Activated CD4-positive, alpha-beta T cell treated with anti-CD3 and anti-CD28 coated beads, Interleukin-2, amount 50 U/mL, for 48 hours (primary cell): Measurements from ENCODE around the gene SLC25A41.
A peak's percentile ranks its signal among the peaks of the same experiment; 100 is the strongest.

Experiments used
- DNase-seq, 2 experiments: peaks; one replicate each; pipeline ENCODE4 v3.0.0-alpha.2; 2020

The SLC25A41 gene

DNA sequence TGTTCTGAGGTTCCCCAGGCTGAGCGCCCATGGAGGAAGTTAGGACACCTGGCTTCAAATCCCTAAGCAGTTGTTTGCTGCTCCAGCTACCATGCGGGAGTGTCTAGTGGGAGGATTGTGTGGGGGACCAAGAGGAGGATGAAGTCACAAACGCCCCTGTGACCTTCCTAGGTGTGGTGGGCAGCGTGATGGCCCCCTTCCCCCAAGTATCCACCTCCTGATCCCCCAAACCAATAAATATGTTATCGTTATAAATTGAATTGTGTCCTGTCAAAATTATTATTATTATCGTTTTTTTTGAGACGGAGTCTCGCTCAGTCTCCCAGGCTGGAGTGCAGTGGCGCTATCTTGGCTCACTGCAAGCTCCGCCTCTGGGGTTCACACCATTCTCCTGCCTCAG, at the start of gene SLC25A41:
Gene SLC25A41, minus strand, starts transcription at position 101 of the 400 bp plus-strand sequence. Its CDS starts 70 bp downstream, at position 31.
- DNase-seq: no peak

DNA sequence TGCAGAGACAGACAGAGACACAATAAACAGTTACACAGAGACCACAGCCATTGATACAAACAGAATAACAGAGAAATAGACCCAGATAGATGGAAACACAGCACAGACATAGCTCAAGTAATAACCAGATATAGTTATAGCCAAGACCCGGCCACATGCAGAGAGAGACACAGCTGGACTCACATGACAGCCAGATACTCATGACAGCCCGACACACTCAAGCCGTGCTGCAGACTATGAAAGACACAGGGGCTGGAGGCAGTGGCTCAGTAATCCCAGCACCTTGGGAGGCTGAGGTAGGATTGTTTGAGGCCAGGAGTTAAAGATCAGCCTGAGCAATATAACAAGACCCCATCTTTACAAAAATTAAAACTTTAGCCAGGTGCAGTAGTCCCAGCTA, 49.7 kb upstream of the SLC25A41 start:
- no peak for DNase-seq

DNA sequence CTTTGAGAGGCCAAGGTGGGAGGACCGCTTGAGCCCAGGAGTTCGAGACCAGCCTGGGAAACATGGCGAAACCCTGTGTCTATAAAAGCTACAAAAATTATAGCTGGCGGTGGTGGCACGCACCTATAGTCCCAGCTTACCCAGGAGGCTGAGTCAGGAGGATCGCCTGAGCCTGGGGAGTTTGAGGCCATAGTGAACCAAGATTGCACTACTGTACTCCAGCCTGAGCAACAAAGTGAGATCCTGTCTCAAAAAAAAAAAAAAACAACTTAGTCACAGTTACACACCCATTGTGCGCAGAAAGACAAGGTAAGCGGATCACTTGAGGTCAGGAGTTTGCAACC, 48.8 kb upstream of the SLC25A41 start:
- DNase-seq: no peak

DNA sequence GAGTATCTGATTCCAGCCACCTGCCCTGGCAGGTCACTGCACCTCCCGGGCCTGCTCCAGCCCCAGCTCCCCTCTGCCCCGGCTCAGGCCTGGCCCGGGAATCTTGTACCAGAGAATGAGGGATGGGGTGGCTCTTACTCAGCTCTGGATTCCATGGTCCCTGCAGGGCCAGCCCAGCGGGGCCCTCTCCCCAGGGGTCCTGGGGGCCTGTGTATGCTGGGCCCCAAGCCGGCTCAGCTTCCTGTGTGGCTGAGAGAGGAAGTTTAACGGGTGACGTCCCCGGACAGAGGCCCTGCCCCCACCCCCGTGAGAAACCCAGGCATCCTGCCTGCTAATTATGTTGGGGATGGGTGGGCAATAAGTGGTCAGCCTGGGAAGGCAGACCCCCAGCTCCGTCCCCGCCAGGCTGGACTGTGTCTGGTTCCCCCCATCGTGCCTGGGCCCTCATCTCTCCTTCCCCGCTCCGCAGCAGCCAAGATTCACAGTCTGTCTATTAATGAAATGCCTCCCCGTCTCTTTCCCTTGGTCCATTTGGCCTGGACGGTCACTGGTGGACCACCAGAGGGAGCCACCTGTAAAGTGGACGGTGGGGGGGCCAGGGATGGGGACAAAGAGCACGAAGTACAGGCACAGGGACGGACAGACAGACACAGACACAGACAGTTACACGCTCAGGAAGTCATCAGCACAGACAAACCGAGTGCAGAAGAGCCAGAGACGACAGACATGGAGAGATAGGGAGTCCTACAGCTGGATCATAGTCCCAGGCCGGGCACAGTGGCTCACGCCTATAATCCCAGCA, 48.2 kb upstream of the SLC25A41 start, which contains the start of gene DENND1C:
Gene DENND1C, minus strand, starts transcription at position 247 of the 802 bp plus-strand sequence. Its CDS starts 92 bp downstream, at position 155.
- peak; percentile 75 to 81 for DNase-seq

DNA sequence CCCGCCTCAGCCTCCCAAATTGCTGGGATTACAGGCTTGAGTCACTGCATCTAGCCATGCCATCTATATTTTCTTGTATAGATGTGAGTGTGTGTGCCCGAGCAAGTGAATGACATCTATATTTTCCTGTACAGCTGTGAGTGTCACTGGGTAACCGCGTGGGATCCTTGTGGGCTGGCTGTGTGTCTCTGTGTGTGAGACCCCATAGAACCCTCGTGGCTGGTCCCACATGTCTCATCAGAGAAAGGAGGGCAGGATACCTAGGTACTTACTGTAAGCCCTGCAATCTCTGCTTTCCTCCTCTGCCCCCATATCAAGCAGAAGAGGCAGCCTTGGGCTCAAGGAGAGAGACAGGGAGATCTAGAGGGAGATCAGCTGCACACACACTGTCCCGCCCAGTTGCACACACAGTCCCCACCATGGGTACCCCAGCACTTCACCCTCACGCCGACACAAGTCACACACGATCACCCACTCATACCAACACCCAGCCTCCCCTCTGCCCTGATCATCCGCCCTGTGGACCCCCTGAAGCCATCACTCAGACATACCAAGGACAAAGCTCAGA, 47.4 kb upstream of the SLC25A41 start:
- peak; percentile 31 to 39 for DNase-seq

DNA sequence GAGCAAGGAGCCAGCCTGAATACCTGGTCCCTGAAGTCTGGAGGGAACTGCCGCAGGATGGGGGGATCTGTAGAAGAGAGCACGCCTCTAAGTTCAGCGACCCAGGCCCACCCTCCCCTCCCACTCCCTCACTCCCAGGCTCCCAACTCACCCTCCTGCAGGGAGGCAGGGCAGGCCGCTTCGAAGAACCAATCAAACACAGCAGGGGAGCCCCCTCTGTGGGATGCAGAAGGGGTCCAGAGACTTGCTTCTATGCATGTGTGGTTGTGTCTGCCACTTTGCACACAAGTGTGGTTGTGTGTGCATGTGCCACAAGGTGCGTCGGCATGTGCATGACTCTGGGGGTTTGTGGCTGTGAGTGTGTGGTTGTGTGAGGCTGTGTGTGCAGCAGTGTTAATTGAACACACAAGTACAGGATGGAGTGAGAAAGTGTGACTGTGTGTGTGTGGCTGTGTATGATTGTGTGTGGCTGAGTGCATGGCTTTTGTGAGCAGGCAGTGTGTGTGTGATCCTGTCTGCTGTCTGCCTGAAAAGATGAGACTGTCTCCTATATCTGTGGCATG, 46.4 kb upstream of the SLC25A41 start:
- DNase-seq: no peak

DNA sequence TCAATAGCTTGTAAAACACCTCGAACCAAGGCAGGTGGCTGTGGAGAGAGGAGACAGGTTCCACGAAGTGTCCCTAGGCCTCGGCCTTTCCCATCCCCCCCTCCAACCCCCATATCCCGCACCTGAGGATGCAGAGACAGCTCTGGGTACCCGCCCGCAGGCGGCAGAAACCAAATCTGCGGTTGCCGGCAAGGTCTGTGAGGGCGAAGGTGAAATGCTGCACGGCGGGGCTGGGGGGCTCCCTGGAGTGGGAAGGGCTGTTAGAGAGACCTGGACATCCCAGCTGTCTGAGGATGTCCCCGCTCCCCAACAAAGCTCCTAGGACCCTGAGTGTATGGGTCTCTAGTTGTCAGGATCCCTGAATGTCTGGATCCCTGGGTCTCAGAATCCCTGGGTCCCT, 45.3 kb upstream of the SLC25A41 start:
- DNase-seq: no peak

DNA sequence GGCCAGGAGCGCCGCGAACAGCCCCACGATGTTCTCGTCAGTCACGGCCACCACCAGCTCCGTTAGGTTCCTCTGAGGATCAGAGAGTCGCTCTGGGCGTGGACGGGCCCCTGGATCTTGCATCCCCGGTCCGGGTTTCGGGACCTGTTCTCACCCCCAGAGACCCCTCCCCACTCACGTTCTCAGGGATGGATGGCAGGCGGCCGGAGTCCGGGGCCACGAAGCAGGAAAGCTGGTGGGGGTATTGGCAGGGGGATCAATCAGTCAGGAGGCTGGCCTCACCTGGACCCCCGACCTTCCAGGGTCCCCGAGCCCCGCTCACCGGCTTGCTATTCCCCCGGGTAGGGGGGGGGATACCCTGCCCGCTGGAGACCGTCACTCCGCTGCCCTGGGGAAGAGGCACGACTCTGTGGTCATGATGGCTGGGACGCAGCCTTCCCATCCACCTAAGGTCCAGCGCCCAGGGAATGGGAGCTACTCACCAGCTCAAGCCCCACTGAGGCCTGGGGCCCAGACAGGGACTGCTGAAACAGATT, 43.4 kb upstream of the SLC25A41 start:
- DNase-seq: no peak

DNA sequence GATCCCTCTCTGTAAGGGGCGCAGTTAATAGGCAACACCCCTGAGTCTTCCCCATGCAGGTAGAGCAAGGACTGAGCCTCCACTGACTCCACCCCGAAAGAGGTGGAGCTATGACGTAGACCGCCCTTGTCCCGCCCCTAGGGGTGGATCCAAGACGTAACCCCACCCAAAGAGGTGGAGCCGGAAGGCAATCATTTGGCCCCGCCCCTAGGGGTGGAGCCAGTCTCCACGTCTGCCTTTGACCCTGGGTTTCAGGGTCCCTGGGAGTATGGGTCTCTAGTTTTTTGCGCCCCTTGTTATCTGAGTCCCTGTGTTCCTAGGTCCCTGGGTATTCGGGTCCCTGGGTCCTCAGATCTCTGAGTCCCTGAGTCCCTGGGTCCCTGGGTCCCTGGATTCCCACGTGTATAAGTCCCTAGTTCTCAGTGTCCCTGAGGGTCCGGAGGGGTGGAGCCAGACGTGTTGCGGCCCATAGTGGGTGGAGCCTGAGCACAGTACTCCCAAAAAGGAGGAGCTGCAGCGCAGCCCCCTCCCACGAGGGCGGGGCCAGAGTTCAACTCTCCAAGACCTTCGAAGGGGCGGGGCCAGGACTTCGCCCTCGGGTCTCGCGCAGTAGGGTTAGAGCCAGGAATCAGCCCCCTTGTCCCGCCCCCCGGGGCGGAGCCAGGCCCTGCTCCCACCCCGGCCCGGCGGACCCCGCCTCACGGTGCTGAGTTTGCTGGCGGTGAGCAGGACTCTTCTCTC, 42.8 kb upstream of the SLC25A41 start:
- DNase-seq: peak; percentile 62 to 69

DNA sequence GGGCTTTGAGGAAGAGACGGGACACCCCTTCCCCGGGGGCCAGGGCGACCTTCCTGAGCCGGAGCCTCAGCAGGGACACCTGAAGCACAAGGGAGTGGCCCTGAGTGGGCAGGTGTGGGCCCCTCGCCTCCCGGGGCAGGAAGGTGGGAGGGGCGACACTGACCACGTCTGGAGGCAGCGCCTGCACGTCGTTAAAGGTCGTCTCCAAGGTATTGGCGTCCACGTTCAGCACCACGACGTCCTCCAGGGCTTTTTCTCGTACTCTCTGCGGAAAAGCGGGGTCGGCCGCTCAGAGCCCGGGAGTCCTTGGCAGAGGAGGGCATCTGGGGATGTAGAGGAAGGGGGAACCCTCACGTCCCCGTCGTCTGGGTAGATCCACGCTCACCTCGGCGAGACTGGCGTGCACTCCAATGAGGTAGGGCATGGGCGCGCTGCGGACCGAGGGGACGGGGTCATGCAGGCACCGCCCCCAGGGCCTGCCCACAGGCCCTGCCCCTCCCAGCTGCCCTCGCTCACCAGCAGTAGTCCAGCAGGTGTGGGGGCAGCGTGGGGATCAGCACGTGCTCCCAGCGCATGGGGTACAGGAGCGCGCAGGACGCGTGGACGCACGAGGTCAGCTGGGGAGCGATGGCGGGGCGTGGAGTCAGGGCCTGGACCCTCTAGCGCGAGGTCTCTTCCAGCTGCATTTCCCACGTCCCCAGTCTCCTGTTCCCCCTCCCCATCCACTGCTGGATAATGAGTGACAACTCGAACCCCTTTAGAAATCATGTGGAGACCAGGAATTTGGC, 42.0 kb upstream of the SLC25A41 start:
- DNase-seq: no peak

DNA sequence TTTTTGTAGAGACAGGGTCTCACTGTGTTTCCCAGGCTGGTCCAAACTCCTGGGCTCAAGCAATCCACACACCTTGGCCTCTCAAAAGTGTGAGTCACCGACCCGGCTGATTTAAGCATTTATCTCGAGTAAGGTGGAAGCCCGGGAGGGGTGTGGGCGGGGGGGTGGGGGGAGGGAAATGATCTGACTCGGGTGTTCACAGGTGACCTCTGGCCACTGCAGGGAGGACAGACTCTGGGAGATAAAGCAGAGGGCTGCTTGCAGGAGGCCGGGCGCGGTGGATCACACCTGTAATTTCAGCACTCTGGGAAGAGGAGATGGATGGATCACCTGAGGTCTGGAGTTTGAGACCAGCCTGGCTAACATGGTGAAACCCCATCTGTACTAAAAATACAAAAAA, 40.1 kb upstream of the SLC25A41 start:
- no peak for DNase-seq

DNA sequence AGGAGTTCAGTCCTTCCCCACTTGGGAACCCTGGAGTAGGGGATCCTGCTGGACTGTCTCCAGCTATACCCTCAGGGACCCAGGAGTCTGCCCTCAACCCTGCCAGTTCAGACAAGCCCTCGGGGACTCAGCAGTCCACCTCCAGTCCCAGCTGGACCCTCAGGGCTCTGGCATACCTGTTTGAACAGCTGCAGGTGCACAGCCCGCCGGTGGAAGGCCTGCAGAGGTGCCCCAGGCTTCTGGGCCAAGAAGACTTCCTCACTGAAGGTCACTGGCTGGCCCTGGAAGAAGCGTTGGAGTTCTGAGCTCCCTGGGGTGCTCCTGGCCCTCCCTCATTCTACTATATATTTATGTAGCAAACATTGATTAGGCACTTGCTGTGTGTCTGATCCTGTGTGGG, 39.1 kb upstream of the SLC25A41 start:
- no peak for DNase-seq

DNA sequence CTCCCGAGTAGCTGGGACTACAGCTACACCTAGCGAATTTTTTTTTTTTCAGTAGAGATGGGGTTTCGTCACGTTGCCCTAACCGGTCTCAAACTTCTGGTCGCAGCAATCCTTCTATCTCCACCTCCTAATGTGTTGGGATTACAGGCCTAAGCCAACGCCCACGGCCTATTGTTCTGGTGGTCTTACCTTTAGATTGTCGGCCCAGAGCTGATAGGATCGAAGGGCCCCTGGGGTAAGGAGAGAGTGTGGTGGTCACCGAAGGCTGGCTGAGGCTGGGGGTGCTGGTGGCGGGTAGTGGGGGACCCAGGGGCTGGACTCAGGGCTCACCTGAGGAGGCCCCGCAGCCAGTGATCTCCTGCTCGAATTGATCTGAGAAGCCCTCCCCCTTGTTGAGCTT, 37.5 kb upstream of the SLC25A41 start:
- DNase-seq: no peak

DNA sequence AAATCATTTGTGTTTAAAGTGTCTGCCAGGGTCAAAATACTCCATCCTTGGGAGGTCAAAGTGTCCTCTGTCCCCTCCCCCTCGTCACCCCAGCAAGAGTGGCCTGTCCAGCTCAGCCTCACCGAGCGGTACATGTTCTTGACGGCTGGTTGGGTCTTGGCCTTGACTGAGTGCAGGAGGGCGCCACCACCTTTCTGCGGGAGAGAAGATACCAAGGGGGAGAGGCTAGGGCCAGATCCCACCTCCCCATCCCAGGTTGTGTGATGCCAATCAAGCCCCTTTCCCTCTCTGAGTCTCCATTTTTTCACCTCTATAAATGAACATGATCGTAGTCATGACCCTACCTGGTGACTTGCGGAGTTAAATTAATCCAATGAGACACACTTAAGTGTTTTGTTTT, 36.6 kb upstream of the SLC25A41 start:
- DNase-seq: no peak

DNA sequence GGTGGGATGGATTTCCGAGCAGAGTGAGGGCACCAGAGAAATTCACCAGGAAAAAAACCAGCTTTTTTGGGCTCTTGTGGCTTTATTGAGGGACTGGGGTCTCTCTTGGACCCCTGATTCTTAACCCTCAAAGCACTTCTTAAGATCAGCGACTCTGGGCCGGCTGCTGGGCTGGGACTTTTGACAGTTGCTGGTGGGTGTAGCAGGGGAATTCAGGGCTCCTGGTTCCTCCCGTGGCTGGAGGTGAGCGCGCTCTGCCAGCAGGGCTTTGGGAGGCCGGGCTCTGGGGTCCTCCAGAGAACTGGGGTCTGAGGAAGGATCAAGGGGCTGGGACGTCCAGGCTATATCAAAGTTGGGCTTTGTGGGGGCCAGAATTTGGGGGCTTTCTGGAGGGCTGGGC, 33.8 kb upstream of the SLC25A41 start:
- DNase-seq: no peak

DNA sequence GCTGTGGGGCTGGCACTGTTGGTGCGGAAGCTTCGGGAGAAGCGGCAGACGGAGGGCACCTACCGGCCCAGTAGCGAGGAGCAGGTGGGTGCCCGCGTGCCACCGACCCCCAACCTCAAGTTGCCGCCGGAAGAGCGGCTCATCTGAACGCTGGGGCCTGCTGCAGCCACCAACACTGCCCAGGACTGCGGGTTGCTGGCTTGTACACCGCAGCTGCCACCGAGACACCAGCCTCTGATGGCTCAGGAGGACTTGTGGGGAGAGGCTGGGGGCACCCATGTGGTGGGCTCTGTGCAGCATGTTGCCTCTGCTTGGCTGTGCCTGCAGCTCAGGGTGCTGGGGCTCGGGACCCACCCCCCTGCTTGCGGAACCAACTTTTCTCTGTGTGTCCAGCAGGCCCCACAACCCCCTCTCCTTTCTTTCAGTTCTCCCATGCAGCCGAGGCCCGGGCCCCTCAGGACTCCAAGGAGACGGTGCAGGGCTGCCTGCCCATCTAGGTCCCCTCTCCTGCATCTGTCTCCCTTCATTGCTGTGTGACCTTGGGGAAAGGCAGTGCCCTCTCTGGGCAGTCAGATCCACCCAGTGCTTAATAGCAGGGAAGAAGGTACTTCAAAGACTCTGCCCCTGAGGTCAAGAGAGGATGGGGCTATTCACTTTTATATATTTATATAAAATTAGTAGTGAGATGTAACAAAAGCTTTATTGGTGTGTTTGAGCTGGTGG, 33.1 kb upstream of the SLC25A41 start:
- DNase-seq: no peak

DNA sequence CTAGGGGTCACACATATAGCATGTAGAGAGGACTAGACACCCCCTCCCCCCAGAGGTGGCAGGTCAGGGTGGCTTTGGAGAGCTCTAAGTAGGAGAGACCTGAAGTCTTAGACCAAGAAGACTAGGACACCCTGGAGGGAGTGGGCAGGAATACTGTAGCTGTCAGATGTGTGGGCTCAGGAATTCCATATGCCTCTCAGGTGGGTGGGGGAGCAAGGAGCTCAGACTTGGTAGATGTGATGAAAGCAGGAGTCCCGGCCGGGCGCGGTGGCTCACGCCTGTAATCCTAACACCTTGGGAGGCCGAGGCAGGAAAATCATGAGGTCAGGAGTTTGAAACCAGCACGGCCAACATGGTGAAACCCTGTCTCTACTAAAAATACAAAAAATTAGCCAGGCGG, 32.1 kb upstream of the SLC25A41 start:
- no peak for DNase-seq

DNA sequence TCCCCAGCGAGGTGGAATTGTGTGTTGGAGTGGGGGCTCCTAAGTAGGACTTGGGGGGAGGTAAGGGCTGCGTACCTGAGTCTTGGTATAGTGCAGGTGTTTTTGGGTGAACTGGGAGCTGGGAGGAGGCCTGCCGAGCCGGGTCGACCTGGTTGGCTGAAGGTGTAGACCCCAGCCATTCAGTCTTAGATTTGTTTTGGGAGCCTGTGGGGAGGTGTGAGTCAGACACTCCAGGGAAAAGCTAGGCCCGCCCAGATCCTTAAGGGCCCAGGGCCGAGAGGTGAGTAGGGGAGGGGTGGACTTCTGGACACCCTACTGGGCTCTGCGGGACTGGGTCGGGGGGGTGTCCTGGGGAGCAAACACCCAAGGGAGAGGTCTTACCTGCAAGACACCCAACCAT, 31.4 kb upstream of the SLC25A41 start:
- no peak for DNase-seq

DNA sequence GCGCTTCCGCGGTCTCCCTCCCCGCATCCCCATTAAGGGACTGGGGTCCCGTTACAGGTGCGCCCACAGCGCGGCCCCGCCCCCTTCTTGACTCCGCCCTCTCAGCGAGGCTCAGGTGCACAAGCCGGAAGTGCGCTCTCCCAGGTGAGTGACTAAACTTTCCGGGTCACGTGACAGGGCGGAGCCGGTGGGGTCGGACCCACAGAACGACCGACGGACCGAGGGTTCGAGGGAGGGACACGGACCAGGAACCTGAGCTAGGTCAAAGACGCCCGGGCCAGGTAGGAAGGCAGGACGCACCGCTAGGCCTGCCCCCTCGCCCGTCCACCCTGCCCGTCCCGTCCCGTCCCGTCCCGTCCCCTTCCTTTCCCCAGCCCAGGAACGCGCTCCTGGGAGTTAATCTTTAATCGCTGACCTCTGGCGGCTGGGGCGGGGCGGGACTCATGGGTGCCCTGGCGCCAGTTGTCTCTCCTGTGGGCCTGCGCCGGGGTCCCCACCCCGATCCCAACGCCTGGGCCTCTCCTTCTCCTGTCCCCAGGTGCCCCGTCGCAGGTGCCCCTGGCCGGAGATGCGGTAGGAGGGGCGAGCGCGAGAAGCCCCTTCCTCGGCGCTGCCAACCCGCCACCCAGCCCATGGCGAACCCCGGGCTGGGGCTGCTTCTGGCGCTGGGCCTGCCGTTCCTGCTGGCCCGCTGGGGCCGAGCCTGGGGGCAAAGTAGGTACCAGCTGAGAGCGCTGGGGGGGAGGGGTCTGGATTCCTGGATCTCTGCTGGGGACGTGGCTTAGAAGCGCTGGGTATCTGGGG, 30.7 kb upstream of the SLC25A41 start, which contains the start of gene CRB3:
Gene CRB3, plus strand, starts transcription at position 202 of the 804 bp plus-strand sequence. Its CDS starts 431 bp downstream, at position 633.
- peak; percentile 27 to 36 for DNase-seq

DNA sequence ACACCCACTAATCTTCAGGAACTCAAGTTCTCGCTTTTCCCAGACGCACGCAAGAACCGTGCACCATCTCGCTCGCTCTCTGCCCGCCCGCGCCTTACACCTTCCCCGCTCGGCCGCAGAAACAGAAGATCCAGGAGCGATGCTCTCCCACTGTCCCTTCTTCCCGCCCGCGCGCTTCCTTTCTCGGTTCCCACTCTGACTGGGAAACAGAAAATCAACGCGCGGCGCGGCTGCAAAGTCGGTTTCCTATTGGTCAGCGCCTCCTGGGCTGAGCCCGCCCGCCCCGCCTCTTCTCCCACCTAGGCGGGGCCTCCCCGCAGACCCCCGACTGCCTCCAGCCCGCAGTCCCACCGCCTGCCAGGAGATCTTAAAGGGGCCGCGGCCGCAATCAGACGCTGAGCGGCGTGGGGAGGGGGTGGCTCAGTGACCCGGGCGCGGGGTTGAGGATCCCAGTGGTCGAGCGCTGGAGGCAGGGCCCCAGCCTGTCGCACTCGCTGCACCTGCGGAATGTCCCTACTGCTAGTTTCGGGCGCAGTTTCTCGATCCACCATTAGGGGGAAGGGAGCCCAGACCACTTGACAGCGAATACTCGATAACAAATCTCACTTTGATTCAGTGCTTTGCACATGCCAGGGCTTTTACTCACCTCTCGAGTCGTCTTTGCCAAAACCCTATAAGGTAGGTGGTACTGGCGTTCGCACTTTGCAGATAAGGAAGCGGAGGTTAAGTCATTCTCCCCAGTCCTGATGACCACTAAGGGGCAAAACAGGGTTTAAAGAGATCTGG, 26.7 kb upstream of the SLC25A41 start:
- peak; percentile 98 to 99 for DNase-seq
